ENCODE data around the gene HOXC10.

HOXC10 gene

GRCh38 chr12:53984901-53985691, at the start of gene HOXC10:
TSS of gene HOXC10 (plus strand) at chr12:53985146. CDS start at chr12:53985260, 114 bp downstream.
- Histone ChIP-seq H3K36me3 (ENCODE audit: insufficient read depth, low read length) (no peaks in the 10 kb centered on the region), H3K4me3 (ENCODE audit: low read length) (no peak within 1 kb of the TSS), H3K27me3 (ENCODE audit: insufficient read depth, low read length) (peaks cover 94% of the 10 kb centered on the region), H3K9me3 (ENCODE audit: low read length) (no peaks in the 10 kb centered on the region), H3K4me1 (ENCODE audit: insufficient read depth, low read length) (no peaks in the 10 kb centered on the region), H2AFZ (ENCODE audit: low read depth, low read length) (peak within 1 kb of the TSS; percentile 15)

- peaks cover 96% of the 10 kb centered on the region for H3K27me3 ChIP-seq (ENCODE audit: insufficient read depth, low read length)
- H3K4me3 ChIP-seq (ENCODE audit: low read length) = no peak overlapping the region
- H2AFZ ChIP-seq (ENCODE audit: low read depth, low read length) = no peak overlapping the region
- H3K4me1 ChIP-seq (ENCODE audit: insufficient read depth, low read length) = peaks cover 3% of the 10 kb centered on the region
- H3K9me3 ChIP-seq (ENCODE audit: low read length) = peaks cover 2% of the 10 kb centered on the region
- no peaks in the 10 kb centered on the region for H3K36me3 ChIP-seq (ENCODE audit: insufficient read depth, low read length)
Observed at GRCh38 chr12:53935383-53936341, 49.3 kb upstream of the HOXC10 start.

- Histone ChIP-seq H2AFZ (ENCODE audit: low read depth, low read length) (no peak overlapping the region), H3K27me3 (ENCODE audit: insufficient read depth, low read length) (peaks cover 96% of the 10 kb centered on the region), H3K4me3 (ENCODE audit: low read length) (no peak overlapping the region), H3K9me3 (ENCODE audit: low read length) (peaks cover 2% of the 10 kb centered on the region), H3K36me3 (ENCODE audit: insufficient read depth, low read length) (no peaks in the 10 kb centered on the region), H3K4me1 (ENCODE audit: insufficient read depth, low read length) (peaks cover 3% of the 10 kb centered on the region)
Observed at GRCh38 chr12:53937099-53937498, 47.8 kb upstream of the HOXC10 start.

- no peaks in the 10 kb centered on the region for H3K36me3 ChIP-seq (ENCODE audit: insufficient read depth, low read length)
- H2AFZ ChIP-seq (ENCODE audit: low read depth, low read length) = no peak overlapping the region
- peaks cover 2% of the 10 kb centered on the region for H3K9me3 ChIP-seq (ENCODE audit: low read length)
- peaks cover 3% of the 10 kb centered on the region for H3K4me1 ChIP-seq (ENCODE audit: insufficient read depth, low read length)
- no peak overlapping the region for H3K4me3 ChIP-seq (ENCODE audit: low read length)
- peaks cover 94% of the 10 kb centered on the region for H3K27me3 ChIP-seq (ENCODE audit: insufficient read depth, low read length)
Observed at GRCh38 chr12:53937596-53938325, 47.2 kb upstream of the HOXC10 start.

GRCh38 chr12:53938326-53939140, 46.4 kb upstream of the HOXC10 start, which contains the start of gene HOXC13:
TSS of gene HOXC13 (plus strand) at chr12:53938831. CDS start at chr12:53938907, 76 bp downstream.
- no peak within 1 kb of the TSS for H3K4me3 ChIP-seq (ENCODE audit: low read length)
- H2AFZ ChIP-seq (ENCODE audit: low read depth, low read length) = no peak within 1 kb of the TSS
- H3K9me3 ChIP-seq (ENCODE audit: low read length) = peaks cover 2% of the 10 kb centered on the region
- peaks cover 3% of the 10 kb centered on the region for H3K4me1 ChIP-seq (ENCODE audit: insufficient read depth, low read length)
- no peaks in the 10 kb centered on the region for H3K36me3 ChIP-seq (ENCODE audit: insufficient read depth, low read length)
- H3K27me3 ChIP-seq (ENCODE audit: insufficient read depth, low read length) = peaks cover 94% of the 10 kb centered on the region

- peaks cover 94% of the 10 kb centered on the region for H3K27me3 ChIP-seq (ENCODE audit: insufficient read depth, low read length)
- peaks cover 6% of the 10 kb centered on the region for H3K9me3 ChIP-seq (ENCODE audit: low read length)
- H3K4me3 ChIP-seq (ENCODE audit: low read length) = no peak overlapping the region
Observed at GRCh38 chr12:53939141-53940108, 45.5 kb upstream of the HOXC10 start.

GRCh38 chr12:53940443-53941014, 44.4 kb upstream of the HOXC10 start:
- Histone ChIP-seq H2AFZ (ENCODE audit: low read depth, low read length) (no peak overlapping the region), H3K27me3 (ENCODE audit: insufficient read depth, low read length) (peaks cover 94% of the 10 kb centered on the region), H3K4me1 (ENCODE audit: insufficient read depth, low read length) (peaks cover 2% of the 10 kb centered on the region), H3K4me3 (ENCODE audit: low read length) (no peak overlapping the region), H3K36me3 (ENCODE audit: insufficient read depth, low read length) (no peaks in the 10 kb centered on the region), H3K9me3 (ENCODE audit: low read length) (peaks cover 6% of the 10 kb centered on the region)

More at GRCh38 chr12:53939141-53940108, 45.5 kb upstream of the HOXC10 start:
- H3K4me1 ChIP-seq (ENCODE audit: insufficient read depth, low read length) = peaks cover 3% of the 10 kb centered on the region
- H3K36me3 ChIP-seq (ENCODE audit: insufficient read depth, low read length) = no peaks in the 10 kb centered on the region
- no peak overlapping the region for H2AFZ ChIP-seq (ENCODE audit: low read depth, low read length)

- Histone ChIP-seq H3K4me3 (ENCODE audit: low read length) (no peak overlapping the region), H3K4me1 (ENCODE audit: insufficient read depth, low read length) (no peaks in the 10 kb centered on the region), H3K36me3 (ENCODE audit: insufficient read depth, low read length) (no peaks in the 10 kb centered on the region), H3K27me3 (ENCODE audit: insufficient read depth, low read length) (peaks cover 94% of the 10 kb centered on the region), H2AFZ (ENCODE audit: low read depth, low read length) (no peak overlapping the region), H3K9me3 (ENCODE audit: low read length) (peaks cover 6% of the 10 kb centered on the region)
Observed at GRCh38 chr12:53941187-53941586, 43.8 kb upstream of the HOXC10 start.

GRCh38 chr12:53941750-53942149, 43.2 kb upstream of the HOXC10 start:
- H2AFZ ChIP-seq (ENCODE audit: low read depth, low read length) = no peak overlapping the region
- no peak overlapping the region for H3K4me3 ChIP-seq (ENCODE audit: low read length)
- no peaks in the 10 kb centered on the region for H3K36me3 ChIP-seq (ENCODE audit: insufficient read depth, low read length)
- H3K27me3 ChIP-seq (ENCODE audit: insufficient read depth, low read length) = peaks cover 94% of the 10 kb centered on the region
- H3K9me3 ChIP-seq (ENCODE audit: low read length) = peaks cover 6% of the 10 kb centered on the region
- H3K4me1 ChIP-seq (ENCODE audit: insufficient read depth, low read length) = no peaks in the 10 kb centered on the region

- H2AFZ ChIP-seq (ENCODE audit: low read depth, low read length) = no peak overlapping the region
- H3K36me3 ChIP-seq (ENCODE audit: insufficient read depth, low read length) = no peaks in the 10 kb centered on the region
- H3K9me3 ChIP-seq (ENCODE audit: low read length) = peaks cover 4% of the 10 kb centered on the region
- H3K27me3 ChIP-seq (ENCODE audit: insufficient read depth, low read length) = peaks cover 93% of the 10 kb centered on the region
- H3K4me1 ChIP-seq (ENCODE audit: insufficient read depth, low read length) = no peaks in the 10 kb centered on the region
- no peak overlapping the region for H3K4me3 ChIP-seq (ENCODE audit: low read length)
Observed at GRCh38 chr12:53942467-53942997, 42.4 kb upstream of the HOXC10 start.

- no peaks in the 10 kb centered on the region for H3K4me1 ChIP-seq (ENCODE audit: insufficient read depth, low read length)
- no peak overlapping the region for H3K4me3 ChIP-seq (ENCODE audit: low read length)
- no peaks in the 10 kb centered on the region for H3K36me3 ChIP-seq (ENCODE audit: insufficient read depth, low read length)
- no peak overlapping the region for H2AFZ ChIP-seq (ENCODE audit: low read depth, low read length)
- peaks cover 94% of the 10 kb centered on the region for H3K27me3 ChIP-seq (ENCODE audit: insufficient read depth, low read length)
- H3K9me3 ChIP-seq (ENCODE audit: low read length) = peaks cover 4% of the 10 kb centered on the region
Observed at GRCh38 chr12:53944209-53944608, 40.7 kb upstream of the HOXC10 start.
